ENCODE results near the gene SAYSD1.

Gene SAYSD1

DNA sequence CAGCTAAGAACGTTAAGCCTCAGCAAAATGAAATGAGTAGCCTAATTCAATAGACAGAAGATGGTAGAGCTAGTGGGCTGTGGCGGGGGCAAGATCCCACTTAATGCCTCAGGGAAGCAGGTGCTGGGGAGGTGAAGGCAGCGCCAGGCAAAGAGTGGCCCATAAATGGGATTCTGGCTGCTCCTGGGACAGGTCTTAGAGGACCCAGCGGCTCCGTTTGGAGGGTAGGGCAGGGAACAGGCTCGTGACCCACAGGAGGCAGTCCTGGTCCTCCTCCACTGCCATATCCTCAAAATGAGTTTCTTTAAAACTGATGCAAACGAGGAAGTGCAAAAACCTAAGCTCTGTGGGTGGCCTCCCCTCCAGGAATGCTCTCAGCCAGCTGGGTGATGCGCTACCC lies 32.7 kb downstream of the SAYSD1 start:
- H3K4me3 ChIP-seq (ENCODE audit: insufficient read depth, low read depth, low read length, poor library complexity, severe bottlenecking) = no peak overlapping the region
- H3K27ac ChIP-seq (ENCODE audit: insufficient read depth, low read length, poor library complexity, severe bottlenecking) = no peak overlapping the region
- no peaks in the 10 kb centered on the region for H3K4me1 ChIP-seq (ENCODE audit: control insufficient read depth, insufficient read depth, low read length, poor library complexity, severe bottlenecking)
- H3K9me3 ChIP-seq (ENCODE audit: control insufficient read depth, low read length) = no peaks in the 10 kb centered on the region
- H3K36me3 ChIP-seq (ENCODE audit: control insufficient read depth, insufficient read depth, low read length) = no peaks in the 10 kb centered on the region
- no peaks in the 10 kb centered on the region for H3K27me3 ChIP-seq (replicated peaks; ENCODE audit: control insufficient read depth, insufficient read depth, low read length, poor library complexity, severe bottlenecking)
- no peak for DNase-seq

DNA sequence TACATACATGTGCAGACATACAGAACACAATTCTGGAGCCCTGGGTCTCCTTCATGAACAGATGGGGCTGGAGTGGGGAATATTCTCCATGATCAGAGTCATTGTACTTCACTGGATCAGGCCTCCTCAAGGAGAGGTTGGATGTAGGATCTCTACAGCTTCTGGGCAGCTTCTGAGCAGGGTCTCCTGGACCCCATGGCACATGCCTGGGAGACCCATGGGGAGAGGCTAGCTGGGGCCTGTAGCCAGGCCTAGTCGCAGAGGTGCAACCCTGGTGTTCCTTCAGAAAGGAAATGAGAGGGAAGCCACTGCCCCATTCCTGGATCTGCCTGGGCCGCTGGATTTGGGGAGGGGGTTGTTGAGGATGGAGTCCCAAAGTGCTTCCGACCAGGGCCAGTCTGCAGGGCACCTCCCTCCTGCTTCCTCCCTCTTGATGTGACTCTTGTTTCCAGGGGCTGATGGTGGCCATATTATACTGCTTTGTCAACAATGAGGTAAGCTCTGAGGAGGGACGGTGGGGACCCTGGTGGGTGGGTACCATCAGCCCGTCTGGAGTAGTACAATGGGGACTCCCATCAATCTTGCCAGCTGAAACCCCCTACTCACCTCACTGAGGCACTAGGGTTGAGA lies 34.6 kb downstream of the SAYSD1 start:
- Histone ChIP-seq H3K4me3 (ENCODE audit: insufficient read depth, low read depth, low read length, poor library complexity, severe bottlenecking) (no peak overlapping the region), H3K9me3 (ENCODE audit: control insufficient read depth, low read length) (no peaks in the 10 kb centered on the region), H3K27me3 (replicated peaks; ENCODE audit: control insufficient read depth, insufficient read depth, low read length, poor library complexity, severe bottlenecking) (no peaks in the 10 kb centered on the region), H3K4me1 (ENCODE audit: control insufficient read depth, insufficient read depth, low read length, poor library complexity, severe bottlenecking) (no peaks in the 10 kb centered on the region), H3K27ac (ENCODE audit: insufficient read depth, low read length, poor library complexity, severe bottlenecking) (no peak overlapping the region), H3K36me3 (ENCODE audit: control insufficient read depth, insufficient read depth, low read length) (no peaks in the 10 kb centered on the region)
- no peak for DNase-seq

DNA sequence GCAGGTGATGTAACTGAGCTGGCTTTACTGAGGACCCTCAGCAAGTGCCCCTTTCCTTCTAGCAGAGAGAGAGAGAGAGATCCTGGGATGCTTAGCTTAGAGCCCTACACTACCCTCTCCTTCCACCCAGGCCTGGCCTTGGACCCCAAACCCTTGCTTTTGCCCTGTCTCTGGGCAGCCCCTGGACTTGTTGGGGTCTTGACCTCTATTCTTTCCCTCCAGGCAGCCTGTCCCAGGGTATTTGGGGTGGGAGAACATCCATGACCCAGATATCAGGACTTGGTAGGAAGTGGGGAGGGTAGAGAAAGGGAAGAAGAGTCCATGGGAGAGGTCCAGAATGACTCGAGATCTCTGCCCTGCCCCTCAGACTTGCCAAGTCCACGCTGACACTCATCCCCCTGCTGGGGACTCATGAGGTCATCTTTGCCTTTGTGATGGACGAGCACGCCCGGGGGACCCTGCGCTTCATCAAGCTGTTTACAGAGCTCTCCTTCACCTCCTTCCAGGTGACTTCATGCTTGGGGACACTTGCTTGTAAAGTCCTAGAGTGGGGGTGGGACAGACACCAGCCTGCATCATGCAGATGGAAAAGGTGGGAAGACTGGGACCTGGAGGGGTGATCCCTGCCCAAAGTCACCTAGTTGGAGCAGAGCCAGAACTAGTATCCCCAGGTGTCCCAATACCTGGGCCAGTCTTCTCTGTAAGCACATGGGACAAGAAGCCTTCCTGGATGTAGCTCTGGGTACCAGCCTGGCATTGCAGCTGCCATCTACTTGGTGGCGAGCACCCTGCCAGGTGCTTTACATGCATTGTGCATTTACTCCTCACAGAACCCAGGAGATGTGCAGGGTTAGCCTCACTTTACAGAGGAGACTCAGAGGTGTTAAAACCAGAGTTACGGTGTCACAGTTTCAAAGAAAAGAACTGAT lies 35.5 kb downstream of the SAYSD1 start:
- H3K4me3 ChIP-seq (ENCODE audit: insufficient read depth, low read depth, low read length, poor library complexity, severe bottlenecking) = no peak overlapping the region
- no peaks in the 10 kb centered on the region for H3K9me3 ChIP-seq (ENCODE audit: control insufficient read depth, low read length)
- no peaks in the 10 kb centered on the region for H3K4me1 ChIP-seq (ENCODE audit: control insufficient read depth, insufficient read depth, low read length, poor library complexity, severe bottlenecking)
- H3K27me3 ChIP-seq (replicated peaks; ENCODE audit: control insufficient read depth, insufficient read depth, low read length, poor library complexity, severe bottlenecking) = no peaks in the 10 kb centered on the region
- H3K36me3 ChIP-seq (ENCODE audit: control insufficient read depth, insufficient read depth, low read length) = no peaks in the 10 kb centered on the region
- no peak for DNase-seq
- no peak overlapping the region for H3K27ac ChIP-seq (ENCODE audit: insufficient read depth, low read length, poor library complexity, severe bottlenecking)

DNA sequence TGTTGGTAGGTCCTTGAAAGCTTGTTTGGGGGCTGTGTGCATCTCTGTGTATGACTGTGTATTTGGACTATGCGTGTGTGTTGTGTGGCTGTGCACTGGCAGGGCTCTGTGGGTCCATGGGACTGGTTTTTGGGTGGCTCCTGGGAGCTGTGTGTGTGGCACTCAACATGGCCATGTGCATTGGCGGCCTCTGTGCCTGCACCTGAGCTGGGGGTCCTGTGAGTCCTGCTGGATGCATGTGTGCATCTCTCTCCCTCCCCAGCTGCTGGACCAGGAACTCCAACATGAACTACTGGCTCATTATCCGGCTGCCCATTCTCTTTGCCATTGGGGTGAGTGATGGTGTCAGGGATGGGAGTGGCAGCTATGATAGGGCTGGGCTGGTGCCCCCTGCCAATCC lies 36.3 kb downstream of the SAYSD1 start:
- Histone ChIP-seq H3K36me3 (ENCODE audit: control insufficient read depth, insufficient read depth, low read length) (no peaks in the 10 kb centered on the region), H3K27me3 (replicated peaks; ENCODE audit: control insufficient read depth, insufficient read depth, low read length, poor library complexity, severe bottlenecking) (no peaks in the 10 kb centered on the region), H3K9me3 (ENCODE audit: control insufficient read depth, low read length) (no peaks in the 10 kb centered on the region), H3K4me1 (ENCODE audit: control insufficient read depth, insufficient read depth, low read length, poor library complexity, severe bottlenecking) (no peaks in the 10 kb centered on the region), H3K4me3 (ENCODE audit: insufficient read depth, low read depth, low read length, poor library complexity, severe bottlenecking) (no peak overlapping the region), H3K27ac (ENCODE audit: insufficient read depth, low read length, poor library complexity, severe bottlenecking) (no peak overlapping the region)
- no peak for DNase-seq

DNA sequence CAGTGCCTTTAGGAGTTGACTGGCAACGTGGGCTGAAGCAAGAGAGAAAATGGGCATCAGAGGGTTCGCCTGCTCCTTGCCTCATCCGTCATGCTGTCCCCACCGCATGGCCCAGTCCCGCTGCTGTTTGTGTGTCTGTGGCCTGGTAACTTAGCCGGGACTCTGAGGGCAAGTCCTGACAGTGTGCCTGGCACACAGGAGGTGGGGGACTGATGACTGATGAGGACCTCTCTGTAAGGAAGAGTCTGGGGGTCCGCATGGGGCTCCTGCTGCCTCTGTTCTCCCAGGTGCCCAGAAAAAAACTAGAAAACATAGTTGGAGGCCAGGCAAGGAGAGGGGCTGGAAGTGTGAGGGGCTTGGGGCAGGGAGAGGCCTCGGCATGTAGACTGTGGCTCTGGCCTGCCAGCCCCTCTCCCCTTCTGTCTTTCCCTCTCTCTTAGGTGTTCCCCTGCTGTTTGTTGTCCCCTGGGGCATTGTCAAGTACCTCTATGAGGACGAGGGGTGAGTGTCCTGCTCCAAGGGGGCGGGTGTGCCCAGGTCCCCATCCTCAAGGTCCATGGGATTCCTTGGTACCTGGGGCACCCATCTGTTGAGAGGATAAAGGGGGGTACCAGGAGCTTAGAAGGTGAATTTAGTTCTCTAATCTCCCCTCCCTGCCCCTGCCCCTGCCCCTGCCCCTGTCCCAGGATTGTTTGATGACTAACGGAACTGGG lies 36.9 kb downstream of the SAYSD1 start:
- H3K36me3 ChIP-seq (ENCODE audit: control insufficient read depth, insufficient read depth, low read length) = no peaks in the 10 kb centered on the region
- no peaks in the 10 kb centered on the region for H3K4me1 ChIP-seq (ENCODE audit: control insufficient read depth, insufficient read depth, low read length, poor library complexity, severe bottlenecking)
- H3K9me3 ChIP-seq (ENCODE audit: control insufficient read depth, low read length) = no peaks in the 10 kb centered on the region
- H3K27me3 ChIP-seq (replicated peaks; ENCODE audit: control insufficient read depth, insufficient read depth, low read length, poor library complexity, severe bottlenecking) = no peaks in the 10 kb centered on the region
- H3K4me3 ChIP-seq (ENCODE audit: insufficient read depth, low read depth, low read length, poor library complexity, severe bottlenecking) = no peak overlapping the region
- DNase-seq = no peak
- H3K27ac ChIP-seq (ENCODE audit: insufficient read depth, low read length, poor library complexity, severe bottlenecking) = no peak overlapping the region

DNA sequence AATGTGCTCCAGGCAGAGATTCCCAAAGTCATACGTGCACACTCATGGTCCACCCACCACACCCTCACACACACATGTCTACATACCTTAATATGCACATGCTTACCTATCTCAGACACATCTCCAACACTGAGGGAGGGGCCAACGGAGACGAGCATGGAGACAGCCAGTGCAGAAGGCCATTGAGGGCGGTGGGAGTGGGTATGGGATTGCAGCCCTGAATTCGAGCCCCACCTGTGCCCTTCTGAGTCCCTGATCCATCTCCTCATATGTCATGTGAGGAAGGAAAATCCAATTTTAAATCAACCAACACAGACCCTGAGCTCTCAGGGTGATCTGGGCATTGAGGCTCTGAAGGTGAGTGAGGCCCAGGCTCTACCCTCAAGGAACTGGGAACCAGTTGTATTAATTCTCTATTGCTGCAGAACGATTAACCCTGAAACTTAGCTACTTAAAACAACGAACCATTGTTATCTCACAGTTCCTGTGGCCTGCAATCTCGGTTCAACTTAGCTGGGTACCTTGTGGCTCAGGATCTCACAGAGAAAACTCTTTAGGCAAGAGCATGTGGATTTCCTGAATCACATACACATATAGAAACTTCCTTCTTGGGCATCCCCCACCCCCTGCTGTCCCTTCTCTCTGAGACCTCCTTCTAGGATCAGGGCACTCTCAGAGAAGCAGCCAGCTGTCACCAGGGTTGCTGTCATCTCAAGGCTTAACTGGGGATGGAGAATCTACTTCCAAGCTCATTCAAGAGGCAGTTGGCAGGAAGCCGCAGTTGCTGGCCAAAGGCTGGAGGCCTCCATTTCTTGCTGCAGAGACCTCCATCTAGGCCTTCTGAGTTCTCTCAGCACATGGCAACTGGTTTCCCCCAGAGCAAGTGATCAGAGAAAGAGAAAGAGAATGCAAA lies 38.1 kb downstream of the SAYSD1 start:
- no peak for DNase-seq
- H3K9me3 ChIP-seq (ENCODE audit: control insufficient read depth, low read length) = no peaks in the 10 kb centered on the region
- H3K4me3 ChIP-seq (ENCODE audit: insufficient read depth, low read depth, low read length, poor library complexity, severe bottlenecking) = no peak overlapping the region
- no peaks in the 10 kb centered on the region for H3K27me3 ChIP-seq (replicated peaks; ENCODE audit: control insufficient read depth, insufficient read depth, low read length, poor library complexity, severe bottlenecking)
- no peaks in the 10 kb centered on the region for H3K4me1 ChIP-seq (ENCODE audit: control insufficient read depth, insufficient read depth, low read length, poor library complexity, severe bottlenecking)
- H3K27ac ChIP-seq (ENCODE audit: insufficient read depth, low read length, poor library complexity, severe bottlenecking) = no peak overlapping the region
- H3K36me3 ChIP-seq (ENCODE audit: control insufficient read depth, insufficient read depth, low read length) = no peaks in the 10 kb centered on the region

DNA sequence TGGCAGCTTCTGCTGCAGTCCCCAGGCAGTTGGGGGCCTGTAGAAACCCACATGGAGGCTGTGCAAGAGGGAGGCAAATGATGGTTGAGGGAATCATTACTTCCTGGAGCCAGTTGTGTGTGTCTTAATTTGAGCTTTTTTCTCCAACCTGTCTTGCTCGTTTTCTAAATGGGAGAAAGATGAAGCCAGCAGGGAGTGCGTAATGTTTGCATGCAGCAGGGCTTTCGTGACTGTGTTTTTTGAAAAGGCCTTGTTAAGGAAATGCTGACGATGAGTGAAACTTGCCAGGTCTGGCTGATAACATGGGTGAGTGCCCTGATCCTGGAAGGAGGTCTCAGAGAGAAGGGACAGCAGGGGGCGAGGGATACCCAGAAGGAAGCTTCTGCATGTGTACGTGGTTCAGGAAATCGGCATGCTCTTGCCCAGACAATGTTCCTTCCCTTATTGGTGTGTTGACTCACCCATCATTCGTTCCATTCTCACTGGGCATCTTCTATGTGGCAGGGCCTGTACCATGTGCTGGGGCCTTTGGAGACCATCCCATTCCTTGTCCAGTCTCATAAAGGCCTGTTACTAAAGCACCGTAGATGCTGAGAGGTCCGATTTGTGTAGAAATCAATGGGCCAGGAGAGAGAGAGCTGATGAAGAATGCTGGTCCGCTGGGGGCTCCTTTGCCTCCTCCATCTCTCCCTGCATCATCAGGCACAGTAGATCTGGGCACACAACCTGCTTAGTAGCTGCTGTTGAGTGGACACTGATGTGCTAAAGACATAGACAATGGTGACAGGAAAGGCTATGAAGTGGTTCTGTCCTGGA lies 39.0 kb downstream of the SAYSD1 start:
- H3K9me3 ChIP-seq (ENCODE audit: control insufficient read depth, low read length) = no peaks in the 10 kb centered on the region
- no peak overlapping the region for H3K27ac ChIP-seq (ENCODE audit: insufficient read depth, low read length, poor library complexity, severe bottlenecking)
- H3K4me1 ChIP-seq (ENCODE audit: control insufficient read depth, insufficient read depth, low read length, poor library complexity, severe bottlenecking) = no peaks in the 10 kb centered on the region
- H3K27me3 ChIP-seq (replicated peaks; ENCODE audit: control insufficient read depth, insufficient read depth, low read length, poor library complexity, severe bottlenecking) = no peaks in the 10 kb centered on the region
- no peak for DNase-seq
- no peak overlapping the region for H3K4me3 ChIP-seq (ENCODE audit: insufficient read depth, low read depth, low read length, poor library complexity, severe bottlenecking)
- H3K36me3 ChIP-seq (ENCODE audit: control insufficient read depth, insufficient read depth, low read length) = no peaks in the 10 kb centered on the region

DNA sequence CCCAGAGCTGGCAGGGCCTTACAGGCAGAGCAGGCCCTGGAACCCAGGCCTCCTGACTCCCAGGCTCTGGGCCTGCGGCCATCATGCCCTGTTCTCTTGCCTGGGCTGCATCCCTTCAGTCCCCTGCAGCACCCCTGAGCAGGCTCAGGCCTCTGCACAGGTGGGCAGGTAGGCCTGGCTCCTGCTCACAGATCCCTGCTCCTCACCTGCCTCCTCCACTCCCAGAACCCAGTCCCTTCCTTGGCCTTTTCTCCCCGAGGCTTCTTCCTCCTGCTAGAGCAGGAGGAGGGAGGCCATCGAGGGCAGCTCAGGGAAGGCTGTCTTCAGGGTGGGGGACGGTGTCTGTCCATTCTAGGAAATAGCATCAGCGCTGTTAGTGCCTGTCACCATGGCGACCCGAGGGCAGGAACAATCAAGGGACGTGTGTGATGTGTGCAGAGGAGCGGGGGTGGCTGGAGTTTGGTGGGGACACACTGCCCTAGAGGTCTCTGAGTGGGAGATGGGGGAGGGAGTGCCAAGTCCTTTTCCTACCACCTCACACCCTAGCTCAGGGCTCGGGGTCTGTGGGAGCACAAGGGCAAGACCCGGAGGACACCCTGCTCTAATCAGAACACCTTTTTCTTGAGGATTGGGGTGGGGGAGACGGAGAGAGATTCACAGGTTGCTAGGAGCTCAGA lies 39.8 kb downstream of the SAYSD1 start:
- Histone ChIP-seq H3K27me3 (replicated peaks; ENCODE audit: control insufficient read depth, insufficient read depth, low read length, poor library complexity, severe bottlenecking) (no peaks in the 10 kb centered on the region), H3K4me3 (ENCODE audit: insufficient read depth, low read depth, low read length, poor library complexity, severe bottlenecking) (no peak overlapping the region), H3K36me3 (ENCODE audit: control insufficient read depth, insufficient read depth, low read length) (no peaks in the 10 kb centered on the region), H3K4me1 (ENCODE audit: control insufficient read depth, insufficient read depth, low read length, poor library complexity, severe bottlenecking) (no peaks in the 10 kb centered on the region), H3K9me3 (ENCODE audit: control insufficient read depth, low read length) (no peaks in the 10 kb centered on the region), H3K27ac (ENCODE audit: insufficient read depth, low read length, poor library complexity, severe bottlenecking) (no peak overlapping the region)
- no peak for DNase-seq

Data from effector memory CD4-positive, alpha-beta T cell (primary cell).